H1 (cell line): ENCODE results near the gene C8B. TPM values are rescaled to one million over a fixed set of nuclear protein-coding genes. Genes with fewer than 3 reads are reported as not detected.

Source experiments
- CTCF ChIA-PET: fragments of 300-600 bp; sonication (Branson Sonifier 250); formaldehyde crosslinking; loops from one replicate; lab custom pipeline; 2021; ENCODE audit not compliant: partially characterized antibody; lab: Charles Lee
- POLR2A ChIA-PET: fragments of 300-600 bp; sonication (Branson Sonifier 250); formaldehyde crosslinking; loops from one replicate; lab custom pipeline; 2021; ENCODE audit warnings: inconsistent platforms; ENCODE audit not compliant: partially characterized antibody; lab: Charles Lee
- DNase-seq, 2 experiments: peaks; one replicate each; pipeline versions ENCODE4 v3.0.0 to v3.0.0-alpha.2; 2010 to 2022; ENCODE audit warnings: low spot score in 2 of 2, low read depth in 1 of 2, mixed read lengths in 1 of 2
- FAIRE-seq: peaks from 2 replicates; lab custom pipeline; 2011; peaks lifted over from hg19 to GRCh38; lab: Jason Lieb, UNC
- H2AFZ ChIP-seq: 2 replicates; pipeline ENCODE4 v1.8.1; 2012; ENCODE audit warnings: low read length, inconsistent platforms
- H2AK5ac ChIP-seq: 2 replicates; pipeline ENCODE4 v1.6.1; 2013; ENCODE audit warnings: low read depth, low read length
- H2BK120ac ChIP-seq: replicated peaks from 2 replicates; pipeline ENCODE3; 2013; ENCODE audit warnings: low read depth, low read length, inconsistent platforms
- H2BK12ac ChIP-seq: 2 replicates; pipeline ENCODE4 v1.6.1; 2013; ENCODE audit warnings: low read depth, low read length
- H2BK15ac ChIP-seq: 2 replicates; pipeline ENCODE4 v1.6.1; 2013; ENCODE audit warnings: low read length
- H2BK20ac ChIP-seq: 2 replicates; pipeline ENCODE4 v1.6.1; 2013; ENCODE audit warnings: low read length
- H2BK5ac ChIP-seq: 2 replicates; pipeline ENCODE4 v1.6.1; 2013; ENCODE audit warnings: low read depth, low read length
- H3K14ac ChIP-seq: 2 replicates; pipeline ENCODE4 v1.6.1; 2013; ENCODE audit warnings: inconsistent platforms; ENCODE audit not compliant: insufficient read length
- H3K18ac ChIP-seq: 2 replicates; pipeline ENCODE4 v1.6.1; 2013; ENCODE audit warnings: low read length; ENCODE audit errors: extremely low read depth
- H3K23ac ChIP-seq: 2 replicates; pipeline ENCODE4 v1.6.1; 2013; ENCODE audit warnings: inconsistent platforms; ENCODE audit not compliant: insufficient read length
- H3K23me2 ChIP-seq: 2 replicates; pipeline ENCODE4 v1.6.1; 2013; ENCODE audit warnings: low read depth, low read length
- H3K27ac ChIP-seq: 2 replicates; pipeline ENCODE4 v1.6.1; 2011; ENCODE audit warnings: low read depth, low read length, inconsistent platforms
- H3K27me3 ChIP-seq, 4 experiments: replicated peaks in 1 of 4; 1 replicate in 1 of 4; 2 replicates in 3 of 4; pipeline versions ENCODE4 v1.6.1 to v1.8.1; 2011 to 2013; ENCODE audit warnings: low read length in 3 of 4, mild to moderate bottlenecking in 3 of 4, inconsistent platforms in 2 of 4, mixed read lengths in 2 of 4, moderate library complexity in 1 of 4; ENCODE audit not compliant: control insufficient read depth in 3 of 4, insufficient read depth in 3 of 4; ENCODE audit errors: extremely low read depth in 1 of 4
- H3K36me3 ChIP-seq, 4 experiments: 2 replicates each; pipeline versions ENCODE4 v1.6.1 to v1.8.1; 2011 to 2013; ENCODE audit warnings: mild to moderate bottlenecking in 4 of 4, low read length in 3 of 4, moderate library complexity in 2 of 4, control low read depth in 1 of 4, inconsistent platforms in 1 of 4; ENCODE audit not compliant: insufficient read depth in 4 of 4, control insufficient read depth in 2 of 4
- H3K4ac ChIP-seq: replicated peaks from 2 replicates; pipeline ENCODE3; 2013; ENCODE audit warnings: low read length, low read depth, mixed read lengths, inconsistent platforms; ENCODE audit not compliant: insufficient read length
- H3K4me1 ChIP-seq, 4 experiments: replicated peaks in 1 of 4; 1 replicate in 1 of 4; 2 replicates in 3 of 4; pipeline versions ENCODE4 v1.6.1 to v1.8.1; 2011 to 2013; ENCODE audit warnings: low read length in 3 of 4, inconsistent platforms in 2 of 4, mixed read lengths in 1 of 4; ENCODE audit not compliant: insufficient read depth in 4 of 4, control insufficient read depth in 3 of 4
- H3K4me2 ChIP-seq, 2 experiments: 2 replicates each; pipeline versions ENCODE4 v1.6.1 to v1.8.1; 2011 to 2013; ENCODE audit warnings: low read depth in 2 of 2, low read length in 2 of 2, control low read depth in 1 of 2, inconsistent platforms in 1 of 2, mild to moderate bottlenecking in 1 of 2; ENCODE audit not compliant: insufficient read depth in 1 of 2
- H3K4me3 ChIP-seq, 4 experiments: fragments of 200-600, 300-600 bp in 1 of 4; sonication (generic), shearing (Covaris generic), sonication (Bioruptor Twin) in 1 of 4; 2 replicates each; pipeline versions ENCODE4 v1.5.1 to v1.8.1; 2011 to 2016; ENCODE audit warnings: low read length in 4 of 4, low read depth in 3 of 4, control low read depth in 2 of 4, inconsistent platforms in 2 of 4, mild to moderate bottlenecking in 2 of 4, mixed read lengths in 1 of 4, moderate library complexity in 1 of 4; ENCODE audit not compliant: insufficient read depth in 2 of 4; ENCODE audit errors: extremely low read depth in 1 of 4
- H3K56ac ChIP-seq: replicated peaks from 2 replicates; pipeline ENCODE3; 2013; ENCODE audit warnings: low read depth, mild to moderate bottlenecking, mixed read lengths, low read length, inconsistent platforms; ENCODE audit not compliant: insufficient read length
- H3K79me1 ChIP-seq: 2 replicates; pipeline ENCODE4 v1.6.1; 2013; ENCODE audit warnings: low read depth, low read length, control low read depth
- H3K79me2 ChIP-seq, 2 experiments: 2 replicates each; pipeline versions ENCODE4 v1.6.1 to v1.8.1; 2012 to 2013; ENCODE audit warnings: low read length in 2 of 2, mild to moderate bottlenecking in 2 of 2, inconsistent platforms in 1 of 2; ENCODE audit not compliant: insufficient read depth in 2 of 2, control insufficient read depth in 1 of 2
- H3K9ac ChIP-seq, 4 experiments: replicated peaks in 1 of 4; 1 replicate in 1 of 4; 2 replicates in 3 of 4; pipeline versions ENCODE4 v1.6.1 to v1.8.1; 2011 to 2013; ENCODE audit warnings: low read depth in 3 of 4, low read length in 3 of 4, control low read depth in 2 of 4, mild to moderate bottlenecking in 2 of 4, moderate library complexity in 2 of 4, inconsistent platforms in 1 of 4; ENCODE audit errors: extremely low read depth in 1 of 4
- H3K9me3 ChIP-seq, 2 experiments: 2 replicates each; pipeline versions ENCODE4 v1.6.1 to v1.8.1; 2012 to 2013; ENCODE audit warnings: mild to moderate bottlenecking in 2 of 2, moderate library complexity in 2 of 2, control low read depth in 1 of 2, inconsistent platforms in 1 of 2, low read depth in 1 of 2, low read length in 1 of 2, mixed read lengths in 1 of 2; ENCODE audit not compliant: insufficient read depth in 2 of 2
- H4K20me1 ChIP-seq, 2 experiments: replicated peaks in 1 of 2; 2 replicates each; pipeline versions ENCODE3 to v1.8.1; 2011 to 2013; ENCODE audit warnings: inconsistent platforms in 2 of 2, low read length in 2 of 2, mild to moderate bottlenecking in 1 of 2; ENCODE audit not compliant: insufficient read depth in 2 of 2, control insufficient read depth in 1 of 2
- H4K5ac ChIP-seq: 2 replicates; pipeline ENCODE4 v1.6.1; 2013; ENCODE audit warnings: low read length, low read depth, mixed read lengths, inconsistent platforms; ENCODE audit not compliant: insufficient read length
- H4K8ac ChIP-seq: 2 replicates; pipeline ENCODE4 v1.8.0; 2013; ENCODE audit warnings: mild to moderate bottlenecking, moderate library complexity, low read length, inconsistent platforms; ENCODE audit not compliant: insufficient read depth; ENCODE audit errors: extremely low read depth
- H4K91ac ChIP-seq: replicated peaks from 2 replicates; pipeline ENCODE3; 2013; ENCODE audit warnings: low read length, mixed read lengths, inconsistent platforms; ENCODE audit not compliant: insufficient read length
- BCL11A ChIP-seq, 2 experiments: IDR thresholded peaks; one replicate each; pipeline ENCODE4 v1.6.1; 2011; ENCODE audit warnings: low read depth in 2 of 2, low read length in 2 of 2, mild to moderate bottlenecking in 2 of 2
- EP300 ChIP-seq, 2 experiments: IDR thresholded peaks; 1 replicate in 1 of 2; 2 replicates in 1 of 2; pipeline ENCODE4 v1.6.1; 2011 to 2012; ENCODE audit warnings: low read depth in 2 of 2, low read length in 2 of 2, mild to moderate bottlenecking in 2 of 2, borderline replicate concordance in 1 of 2, inconsistent platforms in 1 of 2, moderate library complexity in 1 of 2
- GTF2F1 ChIP-seq: IDR thresholded peaks from 2 replicates; pipeline ENCODE4 v1.6.1; 2012; ENCODE audit warnings: low read depth, low read length, improper control_type of control experiment, borderline replicate concordance
- KDM5A ChIP-seq: fragments of 200-600 bp; IDR thresholded peaks from 2 replicates; pipeline ENCODE4 v1.7.1; 2012; ENCODE audit warnings: mild to moderate bottlenecking, low read length, inconsistent platforms, mixed read lengths
- POLR2A ChIP-seq, 2 experiments: IDR thresholded peaks; 1 replicate in 1 of 2; 2 replicates in 1 of 2; pipeline ENCODE4 v1.6.1; 2011; ENCODE audit warnings: low read depth in 2 of 2, low read length in 2 of 2, mild to moderate bottlenecking in 2 of 2; ENCODE audit errors: control extremely low read depth in 1 of 2
- SIRT6 ChIP-seq: IDR thresholded peaks from one replicate; pipeline ENCODE4 v1.7.1; 2012; ENCODE audit warnings: low read length, inconsistent platforms
- TAF7 ChIP-seq: optimal IDR thresholded peaks from 2 replicates; pipeline ENCODE3; 2011; ENCODE audit warnings: low read depth, mild to moderate bottlenecking, inconsistent platforms, low read length, moderate library complexity, borderline replicate concordance
- ZNF274 ChIP-seq: IDR thresholded peaks from 2 replicates; pipeline ENCODE4 v1.7.0; 2012; ENCODE audit warnings: low read length, borderline replicate concordance; ENCODE audit errors: extremely low read depth
- whole genome bisulfite sequencing, 2 experiments: shearing (Covaris generic) in 1 of 2; methylation state at CpG; one replicate each; pipeline versions ENCODE4 v1.1.6 to v1.1.7; 2013 to 2015; ENCODE audit warnings: low lambda C conversion rate in 2 of 2, mixed read lengths in 2 of 2, inconsistent platforms in 1 of 2, low coverage in 1 of 2, missing lambda C conversion rate in 1 of 2; ENCODE audit not compliant: insufficient replicate concordance in 2 of 2, insufficient coverage in 1 of 2, insufficient read length in 1 of 2; ENCODE audit errors: extremely low coverage in 1 of 2, missing lambda C conversion rate in 1 of 2; 5-methylcytosine and 5-hydroxymethylcytosine counted together
- polyA plus RNA-seq, 7 experiments: library from polyadenylated mRNA; depleted of rRNA in 3 of 7; stranded (reverse) in 5 of 7; unstranded in 2 of 7; fragments of >200 nt in 5 of 7; fragments of 200-250 nt in 2 of 7; gene quantifications; 1 replicate in 5 of 7; 2 replicates in 1 of 7; 4 replicates in 1 of 7; pipeline versions ENCODE4 v1.2.1 to v1.2.3, GENCODE V29; 2011 to 2013; ENCODE audit warnings: missing spikeins in 2 of 7, mixed read lengths in 2 of 7
- total RNA-seq: library from RNA; stranded (reverse); fragmentation: NEBNext Ultra II Directional; extraction: Animal tissue kit (Norgen Biotek cat#: 25700); gene quantifications from 2 replicates; pipeline ENCODE4 v1.2.1, GENCODE V29; 2021
- TF ChIP-seq, protein P1 (sequence below): IDR thresholded peaks from 2 replicates; pipeline ENCODE4 v1.6.1; 2012; ENCODE audit warnings: low read length, inconsistent platforms

The C8B gene
- total and polyA plus RNA-seq, 2 of the 8 experiments (the other 6 are each of a cell fraction or from before 2014, with no cell fraction given): not detected

- no peak overlapping the region for H3K4ac ChIP-seq
- H3K9me3 ChIP-seq: no peaks in the 10 kb centered on the region
- no peak overlapping the region for H2BK5ac ChIP-seq
- H3K56ac ChIP-seq: no peak overlapping the region
- FAIRE-seq (no peak), DNase-seq (no peak)
- no peak overlapping the region for H2BK12ac ChIP-seq
- H3K4me3 ChIP-seq: no peak overlapping the region
- H4K8ac ChIP-seq: 0 out of 2 replicates have a peak overlapping the region, but pooled peaks have one; percentile 31
- H3K23ac ChIP-seq: no peak overlapping the region
- CTCF ChIA-PET: interaction anchor here (1.0 to 1.2 kb wide), 2 partner anchors 13 to 17 kb away, joined by 3 to 5 read pairs; no protein-coding TSS in a partner anchor
- no peak overlapping the region for H3K9ac ChIP-seq
- no peak overlapping the region for H3K27ac ChIP-seq
- H2BK20ac ChIP-seq: no peak overlapping the region
- H2AK5ac ChIP-seq: no peak overlapping the region
- H3K18ac ChIP-seq: no peak overlapping the region
- H4K20me1 ChIP-seq: no peaks in the 10 kb centered on the region
- H3K23me2 ChIP-seq: no peaks in the 10 kb centered on the region
- H3K4me1 ChIP-seq: peaks cover 0 to 4% (median 1%) of the 10 kb centered on the region in 4 experiments; a peak in 4 of 7 replicates
- WGBS, 2 experiments: 92% methylated on average over 5 of the region's 5 CpGs; no CpG with 5 or more reads in 1 of the 2 experiments
- H4K91ac ChIP-seq: no peak overlapping the region
- POLR2A ChIA-PET: interaction anchor here (1.2 kb wide), 1 partner anchor 18 kb away, joined by 3 read pairs; no protein-coding TSS in a partner anchor
- no peak overlapping the region for H2BK120ac ChIP-seq
- H3K27me3 ChIP-seq: no peaks in the 10 kb centered on the region
- no peak overlapping the region for H2AFZ ChIP-seq
- H3K79me1 ChIP-seq: no peaks in the 10 kb centered on the region
- H3K79me2 ChIP-seq: no peaks in the 10 kb centered on the region
- no peak overlapping the region for H4K5ac ChIP-seq
- no peak overlapping the region for H3K4me2 ChIP-seq
- H3K14ac ChIP-seq: no peak overlapping the region
- no peak overlapping the region for H2BK15ac ChIP-seq
- TF ChIP-seq, protein P1, sequence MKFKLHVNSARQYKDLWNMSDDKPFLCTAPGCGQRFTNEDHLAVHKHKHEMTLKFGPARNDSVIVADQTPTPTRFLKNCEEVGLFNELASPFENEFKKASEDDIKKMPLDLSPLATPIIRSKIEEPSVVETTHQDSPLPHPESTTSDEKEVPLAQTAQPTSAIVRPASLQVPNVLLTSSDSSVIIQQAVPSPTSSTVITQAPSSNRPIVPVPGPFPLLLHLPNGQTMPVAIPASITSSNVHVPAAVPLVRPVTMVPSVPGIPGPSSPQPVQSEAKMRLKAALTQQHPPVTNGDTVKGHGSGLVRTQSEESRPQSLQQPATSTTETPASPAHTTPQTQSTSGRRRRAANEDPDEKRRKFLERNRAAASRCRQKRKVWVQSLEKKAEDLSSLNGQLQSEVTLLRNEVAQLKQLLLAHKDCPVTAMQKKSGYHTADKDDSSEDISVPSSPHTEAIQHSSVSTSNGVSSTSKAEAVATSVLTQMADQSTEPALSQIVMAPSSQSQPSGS: no peak
- TF ChIP-seq GTF2F1 (no peak), BCL11A (IDR thresholded peaks at IDR 0.05; ENCODE audit: low read depth in 2 of 2, low read length in 2 of 2) (no peak), SIRT6 (no peak), ZNF274 (no peak), KDM5A (no peak), TAF7 (no peak), POLR2A (IDR thresholded peaks at IDR 0.05; ENCODE audit: control extremely low read depth in 1 of 2, low read depth in 2 of 2, low read length in 2 of 2) (no peak), EP300 (IDR thresholded peaks at IDR 0.05; ENCODE audit: borderline replicate concordance in 1 of 2, low read depth in 2 of 2, low read length in 2 of 2) (no peak)
- no peaks in the 10 kb centered on the region for H3K36me3 ChIP-seq
Measured at GRCh38 chr1:56993475-56993874, 27.7 kb upstream of the C8B start.
